GM21528 (cell line): ENCODE measurements around the gene FAXC.
"Not testable (repeated sequence)": the region's sequence is repeated elsewhere in the genome, so short reads cannot be mapped to it uniquely, and the experiment has no call there.

Source experiments
- ATAC-seq: cut with Tn5 transposase; IDR thresholded peaks from one replicate; pipeline ENCODE4 v1.9.1; 2021; ENCODE audit warnings: mild to moderate bottlenecking, moderate library complexity; ENCODE audit not compliant: unreplicated experiment, low FRiP score

FAXC gene

DNA sequence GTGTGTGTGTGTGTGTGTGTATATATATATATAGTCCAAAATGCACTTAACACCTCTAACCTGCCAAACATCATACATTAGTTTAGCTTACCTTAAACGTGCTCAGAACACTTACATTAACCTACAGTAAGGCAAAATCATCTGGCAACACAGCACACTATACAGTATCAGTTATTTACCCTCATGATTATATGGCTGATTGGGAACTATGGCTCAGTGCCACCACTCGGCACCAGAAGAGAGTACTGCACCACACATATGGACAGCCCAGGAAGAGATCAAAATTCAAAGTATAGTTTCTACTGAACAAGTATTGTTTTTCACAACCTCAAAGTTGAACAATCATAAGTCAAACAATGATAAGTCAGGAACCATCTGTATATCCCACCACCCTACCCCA is 59.8 kb downstream of the FAXC start:
- no peak for ATAC-seq

DNA sequence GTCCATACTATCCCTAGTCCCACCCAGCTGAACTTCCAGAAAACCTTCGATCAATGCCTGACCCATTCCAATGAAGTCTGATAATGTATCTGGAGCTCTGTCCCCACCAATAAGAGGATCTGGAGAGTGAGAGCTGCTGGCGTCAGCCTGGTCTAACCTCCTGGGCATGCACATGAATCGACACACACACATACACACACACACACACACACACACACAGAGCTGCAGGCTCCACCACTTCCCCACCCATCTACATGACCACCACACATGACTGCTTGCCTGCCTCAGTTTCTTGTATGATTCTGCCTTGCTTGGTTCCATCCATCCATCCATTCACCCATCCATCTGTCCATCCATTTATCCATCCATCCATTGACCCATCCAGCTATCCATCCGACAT is 60.8 kb downstream of the FAXC start:
- ATAC-seq, result no peak

DNA sequence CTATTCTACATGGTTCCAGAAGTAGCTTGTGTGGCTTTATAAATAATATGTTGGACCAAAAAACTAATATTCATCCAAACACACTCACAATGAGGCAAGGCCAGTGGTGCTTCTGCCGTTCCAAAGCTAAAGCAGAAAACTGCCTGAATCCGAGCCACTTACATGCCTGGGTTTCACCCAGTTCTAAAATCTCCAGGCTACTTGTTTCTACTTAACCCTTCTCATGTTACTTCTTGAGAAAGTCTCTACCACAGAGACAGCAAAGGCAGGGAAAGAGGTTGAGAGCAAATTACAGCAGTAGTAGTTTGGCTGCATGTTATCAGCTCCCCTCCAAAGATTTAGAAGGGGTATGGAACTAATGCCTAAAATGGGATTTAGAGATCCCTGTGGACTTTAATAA is 62.0 kb downstream of the FAXC start:
- ATAC-seq, result no peak

DNA sequence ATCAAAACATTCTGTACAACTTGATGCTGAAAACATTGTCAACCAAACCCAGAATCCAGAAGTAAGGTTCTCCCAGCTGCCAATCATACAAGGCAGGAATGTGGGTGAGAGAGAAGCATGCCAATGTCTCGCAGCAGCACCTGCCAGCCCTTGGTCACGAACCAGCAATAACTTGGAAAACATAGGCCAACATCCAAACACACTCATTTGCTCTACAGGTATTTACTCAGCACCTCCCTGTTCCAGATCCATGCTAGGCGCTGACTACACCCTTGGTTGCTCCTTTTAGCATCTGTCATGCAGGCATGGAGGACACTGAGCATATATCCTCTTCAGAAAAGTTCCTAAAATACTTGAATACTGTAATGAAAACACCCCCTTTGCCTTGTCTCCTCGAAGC is 63.6 kb downstream of the FAXC start:
- no peak for ATAC-seq

DNA sequence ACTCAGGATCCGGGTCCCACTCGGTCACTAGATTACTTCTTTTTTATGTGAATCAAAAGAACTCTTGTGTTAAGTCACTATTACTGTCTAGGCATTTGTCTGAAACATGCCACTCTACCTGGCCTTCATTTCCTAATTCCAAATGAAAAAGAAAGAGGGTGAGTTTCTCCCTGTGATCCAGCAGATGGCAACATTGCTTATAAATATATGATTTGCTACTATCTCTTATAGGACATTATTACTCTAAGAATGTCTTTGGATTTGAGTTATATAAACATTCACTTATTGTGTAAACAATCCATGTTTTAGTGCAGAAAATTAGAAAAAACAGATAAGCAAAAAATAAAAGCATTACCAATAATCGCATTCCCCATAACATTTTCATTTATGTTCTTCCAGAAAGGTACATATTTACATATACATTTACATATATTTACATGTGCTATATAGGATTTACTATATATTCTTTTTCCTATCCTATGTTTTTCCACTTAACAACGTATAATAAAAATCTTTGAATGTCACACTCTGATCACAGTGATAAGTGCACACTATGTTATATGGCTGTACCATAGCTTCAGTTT is 66.9 kb downstream of the FAXC start:
- ATAC-seq, result no peak

DNA sequence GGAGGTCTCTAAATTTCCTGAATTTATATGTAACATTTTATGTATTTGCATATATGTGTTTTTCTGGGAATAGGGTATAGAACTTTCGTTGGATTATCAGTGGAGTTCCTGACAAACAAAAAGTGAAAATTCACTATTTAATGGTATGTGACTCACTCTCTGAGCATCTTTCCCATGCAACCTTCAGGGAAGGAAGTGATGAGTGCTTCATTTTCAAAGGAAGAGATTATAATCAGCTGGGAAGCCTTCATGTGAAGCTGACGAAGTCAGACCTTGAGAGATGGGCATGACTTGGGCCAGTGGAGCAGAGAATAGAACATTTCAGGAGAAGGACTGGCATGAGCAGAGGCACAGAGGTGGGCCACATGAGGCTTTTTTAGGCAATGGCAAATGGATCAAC is 72.7 kb downstream of the FAXC start:
- no peak for ATAC-seq

DNA sequence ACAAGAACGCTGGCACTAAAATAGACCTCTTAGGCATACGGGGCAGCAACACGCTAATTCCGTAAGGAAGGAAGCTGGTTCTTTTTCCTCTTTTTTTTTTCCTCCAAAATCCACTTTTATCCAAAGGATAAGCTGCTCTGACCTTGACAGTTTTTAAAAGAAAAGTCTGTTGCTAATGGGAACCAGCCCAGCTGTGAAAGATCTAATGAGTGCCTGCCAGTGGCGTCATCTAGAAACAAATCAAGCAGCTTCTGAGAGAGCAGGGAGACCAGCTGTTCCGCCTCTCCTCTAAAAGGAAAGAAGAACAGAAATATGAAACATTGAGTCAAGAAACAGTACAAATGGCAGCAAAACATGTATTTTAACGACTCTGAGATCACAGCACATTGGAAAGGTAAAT is 78.6 kb downstream of the FAXC start:
- no peak for ATAC-seq

DNA sequence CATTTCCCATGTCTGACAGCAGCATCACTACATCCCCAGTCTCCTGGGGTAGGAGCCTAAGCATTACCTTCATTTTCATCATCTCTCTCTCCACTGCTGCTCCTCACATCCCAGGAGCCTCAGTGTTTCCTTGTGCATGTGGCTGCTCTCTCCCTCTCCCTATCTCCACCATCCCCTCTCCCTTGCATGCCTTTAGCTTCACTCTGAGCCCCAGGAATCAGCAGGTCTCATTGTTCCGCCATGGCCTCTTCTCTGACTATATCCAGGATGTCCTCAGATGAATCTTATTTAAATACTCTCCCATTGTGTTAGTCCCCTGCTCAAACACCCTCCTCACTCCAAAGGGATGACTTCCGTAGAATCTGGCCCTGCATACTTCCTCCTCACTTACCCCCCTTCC is 79.4 kb downstream of the FAXC start:
- no peak for ATAC-seq

DNA sequence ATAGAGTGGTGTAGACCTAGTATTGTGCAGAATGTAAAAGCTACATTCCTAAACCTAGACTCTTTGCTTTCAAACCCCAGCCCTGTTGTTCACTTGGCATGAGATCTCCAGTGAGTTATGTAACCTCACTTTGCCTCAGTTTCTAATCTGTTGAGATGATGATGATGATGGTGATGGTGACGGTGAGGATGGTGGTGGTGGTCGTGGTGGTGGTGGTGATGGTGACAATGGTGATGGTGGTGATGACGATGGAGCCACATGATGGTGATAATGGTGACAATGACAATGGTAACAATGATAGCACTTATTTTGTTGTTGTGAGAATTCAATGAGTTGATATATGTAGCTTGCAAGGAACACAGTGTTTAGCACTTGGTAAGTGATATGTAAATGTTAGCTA is 80.3 kb downstream of the FAXC start:
- no peak for ATAC-seq

DNA sequence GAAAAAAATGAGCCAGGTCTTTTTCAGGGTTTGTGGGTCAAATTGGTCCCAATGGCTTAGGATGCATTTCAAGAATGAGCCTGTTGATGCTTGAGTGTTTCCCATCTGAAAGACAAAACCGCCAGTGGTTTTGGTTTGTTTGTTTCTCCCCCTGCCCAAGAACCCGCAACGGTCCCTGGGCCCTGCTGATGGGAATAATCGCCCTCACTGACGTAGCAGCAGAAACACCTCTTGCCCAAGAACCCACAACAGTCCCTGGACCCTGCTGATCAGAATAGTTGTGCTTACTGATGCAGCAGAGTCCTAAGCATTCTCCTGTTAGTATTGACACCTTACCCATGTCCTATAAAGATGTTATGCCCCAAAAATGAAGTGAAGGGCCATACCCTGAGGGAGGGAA is 82.5 kb downstream of the FAXC start:
- not testable (repeated sequence) for ATAC-seq

DNA sequence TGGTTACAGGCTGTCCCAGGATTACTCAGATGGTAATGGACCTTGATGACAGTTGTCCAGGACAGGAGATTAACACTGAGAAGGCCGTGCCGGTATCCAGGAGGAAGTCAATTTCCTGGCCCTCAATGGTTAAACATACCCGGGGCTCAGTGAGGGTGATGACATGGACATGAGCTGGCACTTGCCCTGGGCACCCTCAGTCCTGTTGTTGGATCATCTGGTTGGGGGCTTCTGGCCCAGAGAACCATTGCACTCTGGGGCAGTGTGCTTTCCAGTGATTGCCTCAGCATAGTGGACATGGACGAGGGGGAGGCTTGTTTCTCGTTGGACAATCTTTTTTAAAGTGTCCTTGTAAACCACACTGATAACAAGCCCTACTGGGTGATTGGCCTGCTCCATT is 84.0 kb downstream of the FAXC start:
- ATAC-seq, result not testable (repeated sequence)

DNA sequence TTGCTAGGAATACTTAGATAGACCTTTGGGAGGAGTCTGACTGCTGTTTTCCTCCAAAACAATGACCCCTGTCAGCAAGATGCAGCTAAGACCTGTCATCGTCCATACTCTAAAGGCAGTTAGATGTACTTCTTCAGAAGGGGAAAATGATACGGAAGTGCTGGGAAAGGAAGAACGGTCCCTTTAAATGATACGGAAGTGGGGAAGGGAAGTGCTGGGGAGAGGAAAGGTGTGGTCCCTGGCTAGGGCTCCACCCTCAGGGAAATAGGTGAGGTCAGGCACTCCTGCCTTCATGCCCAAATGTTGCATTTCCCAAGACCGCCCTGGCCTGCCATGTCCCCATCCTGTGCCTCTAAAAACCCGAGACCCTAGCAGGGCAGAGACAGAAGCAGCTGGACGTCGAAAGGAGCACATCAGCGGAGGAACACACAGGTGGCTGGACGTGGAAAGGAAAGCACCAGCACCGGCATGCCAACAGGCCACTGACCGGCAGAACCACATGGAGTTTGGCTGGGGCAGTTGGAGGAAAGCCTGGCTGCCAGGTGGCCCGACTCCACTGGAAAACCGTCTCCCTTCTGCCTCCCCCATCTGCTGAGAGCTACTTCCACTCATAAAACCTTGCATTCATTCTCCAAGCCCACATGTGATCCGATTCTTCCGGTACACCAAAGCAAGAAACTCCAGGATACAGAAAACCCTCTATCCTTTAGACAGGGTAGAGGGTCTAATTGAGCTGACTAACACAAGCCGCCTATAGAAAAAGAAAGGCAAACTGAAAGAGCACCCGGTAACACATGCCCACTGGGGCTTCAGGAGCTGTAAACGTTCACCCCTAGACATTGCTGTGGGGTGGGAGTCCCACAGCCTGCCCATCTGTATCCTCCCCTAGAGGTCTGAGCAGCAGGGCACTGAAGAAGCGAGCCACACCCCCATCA is 94.6 kb downstream of the FAXC start:
- no peak for ATAC-seq

DNA sequence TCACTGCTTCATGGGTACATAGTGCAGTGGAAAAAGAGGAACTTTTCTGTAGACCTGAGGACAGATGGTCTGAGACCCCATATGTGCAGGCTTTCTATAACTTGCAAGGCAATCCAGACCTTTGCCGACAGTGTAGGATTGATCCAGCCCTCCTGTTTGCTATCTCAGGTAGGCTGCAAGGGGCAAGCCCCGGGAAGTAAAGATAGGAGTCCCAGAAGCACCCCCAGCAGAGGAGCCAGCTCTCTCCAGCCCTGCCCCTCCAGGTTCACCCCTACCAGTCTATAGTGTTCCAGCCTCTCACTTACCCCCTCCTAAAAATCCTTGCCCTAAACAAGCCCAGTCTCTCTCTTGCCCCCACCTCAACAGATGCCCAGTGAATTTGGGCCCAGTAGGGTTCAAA is 96.2 kb downstream of the FAXC start:
- ATAC-seq, result no peak

DNA sequence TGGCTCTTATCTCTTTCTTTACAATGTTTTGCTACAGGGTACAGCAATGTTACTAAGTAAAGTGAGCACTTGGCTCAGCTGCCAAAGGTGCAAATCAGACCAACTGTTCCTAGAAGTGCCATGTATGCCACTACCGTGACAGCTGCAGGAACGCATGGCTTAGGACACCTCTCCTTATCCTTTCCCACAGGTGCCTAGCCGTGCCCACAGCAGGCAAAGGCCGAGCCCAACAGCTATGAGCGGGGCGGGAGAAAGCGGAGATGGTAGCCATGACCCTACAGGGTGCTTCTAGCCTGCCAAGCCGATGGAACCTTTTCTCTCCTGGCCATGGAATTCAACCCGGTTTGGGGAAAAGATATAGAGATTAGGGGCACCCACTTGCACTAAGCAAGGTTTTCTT is 97.1 kb downstream of the FAXC start:
- no peak for ATAC-seq

DNA sequence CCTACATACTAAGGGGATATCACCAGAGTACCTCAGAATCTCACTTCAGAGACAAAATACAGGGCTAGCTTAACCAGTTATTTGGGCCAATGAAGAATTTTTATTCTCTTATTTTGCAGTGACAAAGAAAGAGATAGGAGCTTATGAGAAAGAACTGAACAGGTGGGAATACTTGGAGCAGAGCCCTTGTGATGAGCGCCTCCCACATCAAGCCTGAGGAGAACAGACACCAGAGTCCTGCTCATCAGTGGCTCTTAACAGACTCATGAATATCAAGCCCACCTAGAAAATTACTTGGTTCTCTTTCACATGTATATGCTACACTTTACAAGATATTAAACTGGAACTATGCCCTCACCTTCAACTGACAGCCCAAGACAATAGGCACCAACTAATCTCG is 99.0 kb downstream of the FAXC start:
- ATAC-seq, result no peak

DNA sequence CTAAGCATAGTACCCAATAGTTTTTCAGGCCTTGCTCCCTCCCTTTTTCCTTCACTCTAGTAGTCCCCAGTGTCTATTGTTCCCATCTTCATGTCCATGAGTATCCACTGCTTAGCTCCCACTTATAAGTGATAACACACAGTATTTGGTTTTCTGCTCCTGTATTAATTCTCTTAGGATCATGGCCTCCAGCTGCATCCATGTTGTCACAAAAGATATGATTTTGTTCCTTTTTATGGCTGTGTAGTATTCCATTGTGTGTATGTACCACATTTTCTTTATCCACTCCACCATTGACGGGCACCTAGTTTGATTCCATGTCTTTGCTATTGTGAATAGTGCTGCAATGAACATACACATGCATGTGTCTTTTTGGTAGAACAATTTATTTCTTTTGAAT is 102.9 kb downstream of the FAXC start:
- no peak for ATAC-seq

DNA sequence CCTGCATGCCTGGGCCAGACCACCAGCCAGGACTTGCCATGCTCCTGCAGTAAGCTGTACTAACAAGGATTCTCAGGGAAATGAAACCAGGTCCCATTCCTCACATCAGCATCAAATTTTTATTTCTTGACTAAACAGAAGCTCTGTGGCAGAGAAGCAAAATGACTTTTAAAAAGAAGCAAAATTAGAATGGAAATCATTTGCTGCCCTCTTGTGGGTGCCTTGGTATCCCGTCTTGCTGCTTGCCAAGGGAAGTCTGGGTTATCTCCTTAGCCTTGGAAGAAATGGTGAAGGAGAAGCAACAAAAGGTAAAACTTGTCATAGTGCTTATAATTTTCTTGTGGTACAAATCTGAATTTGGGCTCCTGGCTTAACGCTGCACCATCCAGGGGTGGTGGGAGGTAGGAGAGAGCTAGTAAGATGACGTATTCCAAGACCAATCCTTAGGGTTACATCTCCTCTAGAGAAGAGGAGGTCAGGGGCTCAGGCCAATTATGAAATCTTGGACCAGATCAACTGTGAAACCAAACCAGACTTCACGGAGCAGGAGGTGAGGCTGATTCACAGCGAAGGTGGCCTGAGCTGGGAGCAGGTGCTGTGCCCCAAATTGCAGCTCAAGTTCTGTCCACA is 107.5 kb downstream of the FAXC start:
- no peak for ATAC-seq

DNA sequence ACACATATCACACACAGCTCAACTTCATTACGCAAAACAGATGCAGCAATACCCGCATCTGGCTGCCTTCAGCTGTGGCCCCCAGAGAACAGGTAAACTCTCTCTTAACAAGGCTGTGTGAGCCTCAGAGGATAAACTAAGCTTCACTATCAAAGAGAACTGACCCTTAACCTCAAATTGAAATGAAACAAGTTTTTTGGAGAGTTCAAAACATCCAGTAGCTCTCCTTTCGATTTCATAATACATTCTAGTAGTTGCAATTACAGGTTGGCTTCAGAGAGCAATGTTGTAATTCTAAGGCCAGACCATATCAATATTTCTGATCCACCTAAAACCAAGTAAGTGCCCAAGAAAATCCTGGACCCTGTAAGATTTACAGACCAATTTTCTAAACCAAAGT is 113.5 kb downstream of the FAXC start:
- ATAC-seq, result no peak

DNA sequence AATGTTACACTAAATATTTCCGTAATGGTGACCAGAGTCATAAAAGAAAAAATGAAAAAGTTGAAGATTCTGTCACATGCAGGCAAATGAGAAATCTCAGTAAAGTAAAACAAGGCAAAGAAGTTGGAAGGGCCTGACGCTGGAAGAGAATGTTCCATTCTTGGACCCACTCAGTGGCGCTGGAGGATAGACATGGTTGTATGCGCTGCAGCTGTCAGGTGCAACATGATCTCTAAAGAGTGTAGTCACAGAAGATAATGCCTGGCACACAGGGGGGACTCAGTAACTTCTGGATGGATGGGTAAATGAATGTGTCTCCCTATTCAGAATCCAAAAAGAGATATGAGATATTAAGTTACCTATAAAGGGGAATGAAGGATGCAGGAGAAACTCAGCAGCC is 116.3 kb downstream of the FAXC start:
- no peak for ATAC-seq

DNA sequence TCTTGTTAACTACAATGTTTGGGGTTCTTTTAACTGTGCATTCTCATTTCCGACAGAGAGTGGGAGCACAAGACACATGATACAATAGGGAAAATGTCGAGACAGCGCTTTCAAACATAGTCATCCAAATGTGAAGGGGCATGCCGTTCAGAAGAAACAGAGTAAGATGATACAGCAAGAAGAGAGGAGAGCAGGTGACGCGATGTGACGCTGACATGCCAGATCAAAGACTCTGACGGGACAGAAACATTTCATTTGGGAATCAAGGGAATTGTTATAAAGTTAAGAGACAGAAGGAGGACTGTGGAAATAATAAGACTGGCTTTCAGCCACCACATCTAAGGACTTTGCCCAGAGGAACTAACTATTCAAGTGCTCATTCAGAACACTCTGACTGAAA is 117.4 kb downstream of the FAXC start:
- ATAC-seq, result no peak

DNA sequence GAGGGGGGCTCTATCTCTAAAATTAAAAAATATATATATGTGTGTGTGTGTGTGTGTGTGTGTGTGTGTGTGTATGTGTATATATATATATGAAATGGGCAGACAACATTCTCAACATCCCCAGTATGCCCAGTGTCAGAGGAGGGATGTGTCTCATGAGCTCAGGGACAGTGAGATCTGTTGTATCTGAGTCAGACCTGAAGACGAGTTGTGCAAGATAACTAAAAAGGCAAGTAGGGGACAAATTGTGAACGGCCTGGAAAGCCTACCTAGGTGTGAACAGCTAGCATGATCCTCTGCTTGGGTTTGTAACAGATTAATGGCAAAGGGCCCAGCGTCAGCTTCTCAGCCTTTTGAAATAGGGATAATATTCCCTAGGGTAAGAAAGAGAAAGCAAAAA is 124.3 kb downstream of the FAXC start:
- ATAC-seq, result no peak
